Measurements from ENCODE around the gene LCLAT1.

Gene LCLAT1

DNA sequence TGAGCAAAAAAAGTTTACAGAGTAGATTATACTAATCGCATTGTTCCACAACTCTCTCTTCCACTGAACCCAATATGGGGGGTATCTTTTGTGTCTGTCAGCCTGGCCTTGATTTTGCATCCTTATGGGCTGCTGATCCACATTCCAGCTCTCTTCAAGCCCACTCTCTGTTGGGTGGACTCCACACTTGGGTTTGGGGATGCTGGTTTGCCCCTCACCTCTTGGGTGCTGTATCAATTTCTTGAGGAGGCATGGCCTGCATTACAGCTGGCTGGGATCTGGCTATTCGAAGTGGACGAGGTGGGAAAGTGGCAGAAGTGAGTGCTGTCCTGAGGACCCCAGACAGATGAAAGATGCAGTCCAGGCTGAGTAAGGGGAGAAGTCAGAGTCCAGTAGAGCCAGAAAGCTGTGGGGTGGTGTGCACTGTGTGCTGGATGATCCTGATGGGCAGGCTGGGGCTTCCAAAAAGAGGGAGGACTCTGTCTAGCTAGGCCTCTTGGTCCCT is 218.8 kb downstream of the LCLAT1 start:
- no peak for TF ChIP-seq CTCF (IDR thresholded peaks at IDR 0.05; ENCODE audit: low read depth, low read length, poor library complexity, severe bottlenecking)
- no peak for TF ChIP-seq EZH2phosphoT487 (IDR thresholded peaks at IDR 0.05; ENCODE audit: borderline replicate concordance, low read length)
- H3K4me2 ChIP-seq (ENCODE audit: low read length), result peak overlapping the region; percentile 31; the same call in 1 of the 2 replicates
- peak overlapping the region; percentile 63 for H3K27ac ChIP-seq (ENCODE audit: low read depth, low read length)

GRCh38 chr2:30666266-30666874 is 219.3 kb downstream of the LCLAT1 start:
- Histone ChIP-seq H3K4me1 (ENCODE audit: control insufficient read depth, low read length) (peaks cover 14% of the 10 kb centered on the region), H3K27me3 (ENCODE audit: control insufficient read depth, low read length) (no peaks in the 10 kb centered on the region), H3F3A (ENCODE audit: control insufficient read depth, insufficient read depth) (no peaks in the 10 kb centered on the region), H4K20me1 (ENCODE audit: control insufficient read depth, insufficient read depth, low read depth, low read length) (no peaks in the 10 kb centered on the region), H3K79me2 (ENCODE audit: control insufficient read depth, low read length) (no peaks in the 10 kb centered on the region), H3K27ac (ENCODE audit: low read depth, low read length) (peak overlapping the region; percentile 63), H3K4me2 (ENCODE audit: low read length) (peak overlapping the region; percentile 31), H3K9me2 (replicated peaks; ENCODE audit: control insufficient read depth, low read length) (no peaks in the 10 kb centered on the region), H3K4me3 (ENCODE audit: low read length) (peak overlapping the region; percentile 27), H3K9me3 (ENCODE audit: control insufficient read depth, insufficient read depth, low read length) (peaks cover 16% of the 10 kb centered on the region; the same call in 1 of the 2 replicates), H3K36me3 (ENCODE audit: control insufficient read depth, low read length) (peaks cover 5% of the 10 kb centered on the region)
- TF ChIP-seq EZH2phosphoT487 (IDR thresholded peaks at IDR 0.05; ENCODE audit: borderline replicate concordance, low read length) (no peak), CTCF (IDR thresholded peaks at IDR 0.05; ENCODE audit: low read depth, low read length, poor library complexity, severe bottlenecking) (no peak)

More for the DNA sequence above, 218.8 kb downstream of the LCLAT1 start:
- H3K9me3 ChIP-seq (ENCODE audit: control insufficient read depth, insufficient read depth, low read length), result peaks cover 16% of the 10 kb centered on the region; the same call in 1 of the 2 replicates
- no peaks in the 10 kb centered on the region for H3K79me2 ChIP-seq (ENCODE audit: control insufficient read depth, low read length)
- H3K36me3 ChIP-seq (ENCODE audit: control insufficient read depth, low read length), result peaks cover 5% of the 10 kb centered on the region
- no peaks in the 10 kb centered on the region for H3K27me3 ChIP-seq (ENCODE audit: control insufficient read depth, low read length)
- H3F3A ChIP-seq (ENCODE audit: control insufficient read depth, insufficient read depth), result no peaks in the 10 kb centered on the region
- peak overlapping the region; percentile 27; the same call in 1 of the 2 replicates for H3K4me3 ChIP-seq (ENCODE audit: low read length)
- peaks cover 14% of the 10 kb centered on the region for H3K4me1 ChIP-seq (ENCODE audit: control insufficient read depth, low read length)
- no peaks in the 10 kb centered on the region for H4K20me1 ChIP-seq (ENCODE audit: control insufficient read depth, insufficient read depth, low read depth, low read length)
- H3K9me2 ChIP-seq (replicated peaks; ENCODE audit: control insufficient read depth, low read length), result no peaks in the 10 kb centered on the region

DNA sequence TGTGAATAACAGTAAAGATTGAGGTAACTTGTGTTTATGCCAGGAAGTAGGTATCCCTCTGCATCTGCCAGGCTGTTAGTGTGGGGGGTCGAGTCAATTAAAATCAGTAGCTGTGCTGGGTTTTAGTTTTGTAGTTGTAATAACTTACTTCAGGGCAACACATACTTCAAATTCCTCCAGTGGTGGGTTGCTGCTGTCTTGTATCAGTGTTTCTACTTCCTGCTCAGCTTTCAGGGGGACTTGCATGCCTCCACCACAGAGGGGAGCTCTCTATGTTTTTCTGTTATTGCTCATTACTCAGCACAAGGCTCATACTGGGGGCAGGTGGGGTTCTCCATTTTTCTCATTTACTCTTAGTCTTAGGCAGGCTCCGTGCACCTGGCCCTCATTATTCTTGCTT is 223.4 kb downstream of the LCLAT1 start:
- Histone ChIP-seq H3K27me3 (ENCODE audit: control insufficient read depth, low read length) (no peaks in the 10 kb centered on the region), H3K79me2 (ENCODE audit: control insufficient read depth, low read length) (no peaks in the 10 kb centered on the region), H3K9me3 (ENCODE audit: control insufficient read depth, insufficient read depth, low read length) (peaks cover 16% of the 10 kb centered on the region; the same call in 1 of the 2 replicates), H3K36me3 (ENCODE audit: control insufficient read depth, low read length) (peaks cover 5% of the 10 kb centered on the region), H3K9me2 (replicated peaks; ENCODE audit: control insufficient read depth, low read length) (no peaks in the 10 kb centered on the region), H4K20me1 (ENCODE audit: control insufficient read depth, insufficient read depth, low read depth, low read length) (no peaks in the 10 kb centered on the region), H3F3A (ENCODE audit: control insufficient read depth, insufficient read depth) (no peaks in the 10 kb centered on the region), H3K4me2 (ENCODE audit: low read length) (no peak overlapping the region), H3K4me3 (ENCODE audit: low read length) (no peak overlapping the region), H3K27ac (ENCODE audit: low read depth, low read length) (no peak overlapping the region), H3K4me1 (ENCODE audit: control insufficient read depth, low read length) (peaks cover 14% of the 10 kb centered on the region)
- TF ChIP-seq CTCF (IDR thresholded peaks at IDR 0.05; ENCODE audit: low read depth, low read length, poor library complexity, severe bottlenecking), result peak; percentile 57
- no peak for TF ChIP-seq EZH2phosphoT487 (IDR thresholded peaks at IDR 0.05; ENCODE audit: borderline replicate concordance, low read length)

All from DOHH2 (cell line).